NOMO-1 (cell line): ENCODE results near the gene KRI1.
A peak's percentile ranks its signal among the peaks of the same experiment; 100 is the strongest.

Source experiments
- DNase-seq, 2 experiments: peaks; one replicate each; lab custom pipeline; 2025; ENCODE audit not compliant: unreplicated experiment in 2 of 2; lab: John Stamatoyannopoulos, UW

Gene KRI1

GRCh38 chr19:10521461-10522171, 44.2 kb downstream of the KRI1 start:
- DNase-seq, result no peak

GRCh38 chr19:10520652-10521318, 45.0 kb downstream of the KRI1 start:
- no peak for DNase-seq

DNA sequence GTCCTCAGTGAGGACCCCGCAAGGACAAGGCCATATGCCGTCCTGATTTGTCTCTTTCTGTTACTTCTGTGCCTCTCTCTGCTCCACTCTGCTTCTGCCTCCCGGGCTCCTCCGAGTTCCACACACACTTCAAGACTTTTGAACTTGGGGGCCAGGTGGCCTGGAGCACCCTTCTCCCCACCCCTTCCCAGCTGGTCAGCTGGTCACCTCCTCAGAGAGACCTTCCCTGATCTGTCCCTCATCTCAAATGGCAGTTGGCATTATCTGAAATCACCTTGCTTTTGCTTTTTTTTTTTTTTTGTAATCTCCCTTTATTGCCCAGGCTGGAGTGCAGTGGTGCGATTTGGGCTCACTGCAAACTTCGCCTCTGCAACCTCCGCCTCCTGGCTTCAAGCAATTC, 46.4 kb downstream of the KRI1 start:
- DNase-seq, result no peak

DNA sequence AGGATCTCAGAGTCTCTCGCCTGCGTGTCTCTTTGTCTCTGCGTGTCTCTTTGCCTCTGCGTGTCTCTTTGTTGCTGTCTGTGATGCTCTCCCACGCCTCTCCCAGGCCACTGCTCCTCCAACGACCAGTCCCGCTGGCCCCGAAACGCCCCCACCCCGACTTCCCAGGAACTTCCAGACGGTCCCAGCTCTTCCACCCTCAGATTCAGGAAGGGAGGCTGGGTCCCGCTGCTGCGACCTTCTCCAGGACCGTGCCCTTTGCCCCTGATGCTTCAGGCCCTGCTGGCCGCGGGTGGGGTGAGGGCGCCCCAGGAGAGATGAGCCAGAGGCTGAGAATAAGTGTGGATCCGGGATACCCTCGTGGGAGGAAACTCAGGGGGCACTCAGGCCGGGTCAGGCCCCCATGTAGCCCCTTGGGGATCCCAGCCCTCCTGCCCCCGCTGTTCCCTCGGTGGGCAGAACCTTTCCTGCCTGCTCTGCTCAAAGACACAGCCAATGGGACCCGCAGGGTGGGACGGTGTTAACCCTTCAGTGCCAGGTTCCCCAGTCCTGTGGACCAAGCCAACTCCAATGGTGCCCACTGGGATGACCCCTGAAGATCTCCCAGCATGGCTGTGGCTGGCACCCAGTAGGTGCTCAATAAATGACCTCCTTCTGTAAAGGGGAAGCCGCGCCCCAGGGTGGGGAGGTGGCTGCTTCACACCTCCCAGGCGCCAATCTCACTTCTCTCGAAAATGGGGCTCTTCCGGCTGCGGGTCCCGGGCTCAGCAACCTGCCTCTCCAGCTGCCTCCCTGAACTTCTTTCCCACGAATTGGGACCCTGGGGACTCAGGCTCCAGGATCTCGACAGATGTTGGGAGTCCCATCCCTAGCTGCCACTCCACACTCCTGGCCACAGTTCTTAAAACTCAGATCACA, 47.1 kb downstream of the KRI1 start:
- no peak for DNase-seq

DNA sequence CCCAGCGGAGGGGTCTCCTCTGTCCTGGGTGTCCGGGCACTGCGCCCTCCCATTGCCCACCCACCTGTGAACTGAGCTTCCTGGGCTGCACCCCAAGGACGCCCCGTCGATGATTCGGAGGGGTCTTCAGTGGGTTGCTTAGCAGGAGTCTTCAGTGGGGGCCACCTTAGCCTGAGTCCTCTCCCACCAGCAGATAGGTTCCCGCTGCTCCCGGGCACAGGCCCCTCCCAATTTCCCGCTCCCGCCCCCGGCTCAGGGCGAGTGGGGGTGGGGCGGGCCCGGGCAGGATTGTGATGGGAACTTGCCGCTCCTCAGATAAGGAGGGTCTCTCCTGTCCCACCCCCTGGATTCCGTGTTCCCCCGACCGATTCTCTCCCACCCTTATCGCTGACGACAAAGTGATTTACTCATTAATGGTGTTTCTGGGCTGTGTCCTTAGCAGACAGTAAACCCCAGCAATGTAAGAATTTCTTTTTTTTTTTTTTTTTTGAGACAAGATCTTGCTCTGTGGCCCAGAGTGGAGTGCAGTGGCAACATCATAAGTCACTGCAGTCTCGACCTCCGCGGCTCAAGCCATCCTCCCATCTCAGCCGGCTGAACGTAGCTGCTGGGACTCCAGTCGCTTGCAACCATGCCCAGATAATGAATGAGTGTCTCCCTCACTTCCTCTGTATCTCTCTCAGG, 47.9 kb downstream of the KRI1 start:
- DNase-seq, result peak in 1 of 2 experiments; percentile 36

GRCh38 chr19:10517361-10517759, 48.5 kb downstream of the KRI1 start, which contains the start of gene S1PR5:
Gene S1PR5, minus strand, starts transcription at chr19:10517447. Its CDS starts 2,436 bp downstream, at chr19:10515011.
- no peak for DNase-seq

DNA sequence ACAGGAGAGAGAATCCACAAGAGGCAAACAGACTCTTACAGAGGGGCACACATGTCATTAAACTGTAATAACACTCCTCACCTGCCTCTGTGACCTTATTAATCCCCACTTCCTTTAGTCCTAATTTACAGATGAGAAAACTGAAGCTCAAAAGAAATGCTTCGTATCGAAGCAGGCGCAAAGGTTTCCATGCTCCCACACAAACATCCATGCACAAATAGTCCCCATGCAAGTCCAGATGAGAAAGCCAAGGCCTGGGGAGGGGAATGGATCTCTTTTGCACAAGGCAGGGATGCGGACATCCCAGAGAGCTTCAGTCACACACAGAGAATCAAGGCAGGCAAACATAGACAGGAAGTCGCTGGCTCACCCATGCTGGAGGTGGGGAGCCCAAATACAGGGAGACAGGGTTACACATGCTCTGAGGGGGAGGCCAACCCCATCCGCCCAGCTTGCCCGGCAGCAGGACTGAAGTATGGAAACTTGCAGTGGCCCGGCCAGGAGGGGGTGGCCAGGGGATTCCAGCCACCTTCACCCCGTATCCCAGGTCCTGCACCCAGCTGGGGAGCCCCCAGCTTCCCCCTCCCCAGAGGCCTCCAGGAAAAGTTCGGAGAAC, 49.0 kb downstream of the KRI1 start:
- no peak for DNase-seq

GRCh38 chr19:10516064-10516385, 49.8 kb downstream of the KRI1 start:
- DNase-seq, result no peak

- no peak for DNase-seq
These were observed 51.3 kb downstream of the KRI1 start for GRCh38 chr19:10514211-10515145.

DNA sequence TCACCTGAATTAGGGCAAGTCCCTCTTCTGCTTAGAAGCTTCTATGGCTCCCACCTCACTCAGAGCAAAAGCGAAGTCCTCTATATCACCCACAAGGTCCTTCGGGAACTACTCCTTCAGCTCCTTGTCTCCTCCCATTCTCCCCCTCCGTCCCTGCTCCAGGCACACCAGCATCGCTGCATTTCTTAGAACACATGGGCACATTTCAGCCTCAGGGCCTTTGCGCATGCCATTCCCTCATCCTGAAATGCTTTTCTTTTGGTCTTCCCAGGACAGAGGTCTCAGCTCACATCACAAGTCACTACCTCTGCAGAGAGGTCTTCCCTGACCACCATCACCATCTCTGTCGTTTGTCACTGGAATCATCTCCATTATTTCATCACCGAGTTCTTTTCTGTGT, 52.6 kb downstream of the KRI1 start:
- no peak for DNase-seq

DNA sequence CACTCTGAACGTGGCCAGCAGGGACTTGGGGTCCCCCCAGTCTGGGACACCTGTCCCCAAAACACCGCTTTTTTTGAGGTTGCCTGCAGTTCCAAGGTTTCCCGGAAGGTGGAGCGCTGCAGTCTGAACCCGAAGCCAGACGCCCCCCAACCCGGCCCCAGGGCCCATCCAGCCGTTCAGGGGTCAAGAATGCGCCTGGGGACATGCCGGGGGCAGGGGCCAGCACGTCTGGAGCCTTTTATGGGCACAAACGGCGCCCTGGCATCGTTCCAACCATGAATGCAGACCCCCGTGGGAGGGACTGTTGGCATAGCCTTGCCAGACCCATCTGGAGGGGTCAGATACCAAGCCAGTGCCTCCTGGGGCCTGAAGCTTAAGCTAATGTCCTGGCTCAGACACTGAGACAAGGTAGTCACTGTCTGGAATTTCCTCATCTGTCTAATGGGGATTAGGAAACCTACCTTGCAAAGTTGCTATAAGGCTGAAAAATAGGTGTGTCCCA, 55.5 kb downstream of the KRI1 start:
- no peak for DNase-seq

- DNase-seq, result no peak
These were observed 57.1 kb downstream of the KRI1 start for GRCh38 chr19:10508707-10509106.

DNA sequence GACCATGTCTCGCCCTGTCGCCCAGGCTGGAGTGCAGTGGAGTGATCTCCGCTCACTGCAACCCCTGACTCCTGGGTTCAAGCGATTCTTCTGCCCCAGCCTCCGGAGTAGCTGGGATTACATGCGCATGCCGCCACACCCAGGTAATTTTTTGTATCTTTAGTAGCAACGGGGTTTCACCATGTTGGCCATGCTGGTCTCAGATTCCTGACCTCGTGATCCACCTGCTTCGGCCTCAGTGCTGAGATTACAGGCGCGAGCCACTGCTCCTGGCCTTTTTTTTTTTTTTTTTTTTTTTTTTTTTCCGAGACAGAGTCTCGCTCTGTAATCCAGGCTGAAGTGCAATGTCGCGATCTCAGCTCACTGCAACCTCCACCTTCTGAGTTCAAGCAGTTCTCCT, 57.8 kb downstream of the KRI1 start:
- DNase-seq, result no peak

GRCh38 chr19:10505583-10506229, 60.1 kb downstream of the KRI1 start:
- peak; percentile 62 to 69 for DNase-seq
